Tibial nerve (tissue), 4 donors: Measurements from ENCODE around the gene DRAXIN. TPM values are rescaled to one million over a fixed set of nuclear protein-coding genes. Genes with fewer than 3 reads are reported as not detected.
A peak's percentile ranks its signal among the peaks of the same experiment; 100 is the strongest.

Experiments
- DNase-seq, 2 donors: peaks; one replicate each; pipeline ENCODE4 v3.0.0-alpha.2; 2019; ENCODE audit warnings: low spot score in 2 of 2
- H3K27ac ChIP-seq, 4 donors: fragments of 200-600 bp; sonication (generic) in 3 of 4; one replicate each; pipeline ENCODE4 v1.5.1; 2017 to 2019; ENCODE audit warnings: mild to moderate bottlenecking in 1 of 4
- H3K27me3 ChIP-seq, 2 donors: fragments of 200-600 bp; sonication (generic) in 1 of 2; one replicate each; pipeline versions ENCODE4 v1.5.1 to v1.6.0; 2017 to 2019
- H3K36me3 ChIP-seq, 3 donors: fragments of 200-600 bp; sonication (generic); one replicate each; pipeline ENCODE4 v1.5.1; 2018 to 2019
- H3K4me1 ChIP-seq, 4 donors: fragments of 200-600 bp; sonication (generic) in 3 of 4; one replicate each; pipeline ENCODE4 v1.5.1; 2017 to 2019
- H3K4me3 ChIP-seq, 4 donors: fragments of 200-600 bp; sonication (generic) in 3 of 4; one replicate each; pipeline ENCODE4 v1.5.1; 2017 to 2019; ENCODE audit warnings: mild to moderate bottlenecking in 1 of 4, moderate library complexity in 1 of 4
- H3K9me3 ChIP-seq, 4 donors: fragments of 200-600 bp; sonication (generic) in 3 of 4; one replicate each; pipeline ENCODE4 v1.5.1; 2017 to 2019
- EP300 ChIP-seq, 2 donors: sonication (generic); formaldehyde crosslinking; IDR thresholded peaks; one replicate each; pipeline ENCODE4 v1.6.1; 2017; ENCODE audit warnings: antibody characterized with exemption in 2 of 2, mild to moderate bottlenecking in 1 of 2
- POLR2A ChIP-seq, 2 donors: fragments of 450-650 bp; IDR thresholded peaks; one replicate each; pipeline ENCODE4 v1.6.1; 2017; ENCODE audit warnings: antibody characterized with exemption in 2 of 2, mild to moderate bottlenecking in 2 of 2, moderate library complexity in 2 of 2
- WGBS, 2 donors: methylation state at CpG; one replicate each; pipeline ENCODE4 v1.1.5; 2018; 5-methylcytosine and 5-hydroxymethylcytosine counted together
- total RNA-seq, 4 donors: library from RNA; depleted of rRNA; stranded (reverse); fragments of >200 nt; gene quantifications; one replicate each; pipeline ENCODE4 v1.1.0, GENCODE V29; 2016
- TF ChIP-seq, protein P1 (sequence below), 5 experiments: fragments of 200-600 bp in 3 of 5; fragments of 450-650 bp in 2 of 5; sonication (generic) in 3 of 5; IDR thresholded peaks; one replicate each; pipeline ENCODE4 v1.5.1; 2016 to 2019; ENCODE audit warnings: antibody characterized with exemption in 5 of 5, mild to moderate bottlenecking in 3 of 5, moderate library complexity in 2 of 5

DRAXIN gene
- total RNA-seq, 4 donors from 2014 or later: under 0.01 to 1.2 (median 0.20) TPM; not detected in 1

DNA sequence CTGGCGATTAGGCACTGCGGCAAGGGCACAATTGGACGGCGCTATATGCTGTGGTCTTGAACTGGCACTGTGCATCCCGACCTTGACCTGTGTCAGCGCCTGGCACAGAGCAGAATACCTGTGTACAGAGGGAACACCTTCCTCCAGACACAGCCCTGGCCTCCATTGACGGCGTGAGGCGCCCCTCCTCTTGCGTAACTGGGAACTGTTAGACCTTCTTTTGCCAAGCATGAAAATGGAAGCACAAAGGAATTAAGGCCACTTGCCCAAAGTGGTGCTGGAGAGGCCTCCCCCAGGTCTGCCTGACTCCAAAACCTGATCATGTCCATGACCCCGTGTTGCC lies 37.6 kb downstream of the DRAXIN start:
- Histone ChIP-seq H3K9me3 (no peaks in the 10 kb centered on the region), H3K4me3 (no peak overlapping the region), H3K27me3 (no peaks in the 10 kb centered on the region), H3K27ac (no peak overlapping the region), H3K36me3 (no peaks in the 10 kb centered on the region), H3K4me1 (peaks cover 0 to 44% (median 22%) of the 10 kb centered on the region in 4 donors)
- WGBS, 2 donors: 92 to 95% methylated on average over 11 of the region's 11 CpGs
- DNase-seq: no peak
- TF ChIP-seq EP300 (IDR thresholded peaks at IDR 0.05) (no peak), POLR2A (IDR thresholded peaks at IDR 0.05) (no peak)
- TF ChIP-seq, protein P1, sequence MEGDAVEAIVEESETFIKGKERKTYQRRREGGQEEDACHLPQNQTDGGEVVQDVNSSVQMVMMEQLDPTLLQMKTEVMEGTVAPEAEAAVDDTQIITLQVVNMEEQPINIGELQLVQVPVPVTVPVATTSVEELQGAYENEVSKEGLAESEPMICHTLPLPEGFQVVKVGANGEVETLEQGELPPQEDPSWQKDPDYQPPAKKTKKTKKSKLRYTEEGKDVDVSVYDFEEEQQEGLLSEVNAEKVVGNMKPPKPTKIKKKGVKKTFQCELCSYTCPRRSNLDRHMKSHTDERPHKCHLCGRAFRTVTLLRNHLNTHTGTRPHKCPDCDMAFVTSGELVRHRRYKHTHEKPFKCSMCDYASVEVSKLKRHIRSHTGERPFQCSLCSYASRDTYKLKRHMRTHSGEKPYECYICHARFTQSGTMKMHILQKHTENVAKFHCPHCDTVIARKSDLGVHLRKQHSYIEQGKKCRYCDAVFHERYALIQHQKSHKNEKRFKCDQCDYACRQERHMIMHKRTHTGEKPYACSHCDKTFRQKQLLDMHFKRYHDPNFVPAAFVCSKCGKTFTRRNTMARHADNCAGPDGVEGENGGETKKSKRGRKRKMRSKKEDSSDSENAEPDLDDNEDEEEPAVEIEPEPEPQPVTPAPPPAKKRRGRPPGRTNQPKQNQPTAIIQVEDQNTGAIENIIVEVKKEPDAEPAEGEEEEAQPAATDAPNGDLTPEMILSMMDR (IDR thresholded peaks at IDR 0.05): no peak

DNA sequence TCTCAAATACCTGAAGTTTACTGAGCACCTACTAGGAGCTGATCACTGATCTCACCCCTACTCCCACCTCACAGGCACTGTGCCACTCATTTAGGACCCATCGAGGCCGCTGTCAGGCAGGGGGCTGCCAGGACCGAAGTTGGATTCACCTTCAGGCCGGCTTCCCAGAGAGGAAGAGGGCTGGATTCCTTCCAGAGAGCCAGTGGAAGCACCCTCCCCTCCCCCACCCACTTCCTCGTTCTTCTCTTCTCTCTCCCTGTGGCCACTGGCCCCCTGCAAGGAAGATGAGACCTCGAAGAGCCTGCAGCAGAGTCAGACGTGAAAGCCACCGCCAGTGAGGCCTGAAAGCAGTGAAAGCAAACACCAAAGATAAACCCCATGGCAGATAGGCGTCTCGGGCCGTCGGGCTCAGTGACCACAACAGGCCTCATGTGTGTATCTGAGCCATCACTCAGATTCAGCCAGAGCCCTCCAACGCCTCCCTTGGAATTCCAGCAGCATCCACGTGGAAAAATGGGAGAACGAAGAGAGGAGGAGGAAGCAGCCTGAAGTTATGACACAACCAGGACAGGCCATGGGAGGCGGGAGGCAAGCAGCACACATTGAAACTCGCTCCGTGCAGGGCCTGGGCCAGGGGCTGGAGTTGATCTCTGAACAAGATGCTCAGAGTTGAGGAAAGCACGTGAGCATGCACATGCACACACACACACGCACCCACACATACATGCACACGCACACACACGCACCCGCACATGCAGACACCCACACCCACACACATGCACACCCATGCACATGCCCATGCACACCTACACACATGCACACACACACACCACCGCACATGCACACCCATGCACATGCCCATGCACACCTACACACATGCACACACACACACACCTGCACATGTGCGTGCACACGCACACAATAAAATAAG lies 38.3 kb downstream of the DRAXIN start:
- WGBS, 2 donors: 59 to 63% methylated on average over 26 of the region's 26 CpGs
- Histone ChIP-seq H3K27ac (peak overlapping the region in 1 of 4 donors; percentile 48), H3K36me3 (no peaks in the 10 kb centered on the region), H3K27me3 (no peaks in the 10 kb centered on the region), H3K4me3 (no peak overlapping the region), H3K9me3 (no peaks in the 10 kb centered on the region), H3K4me1 (peaks cover 0 to 44% (median 22%) of the 10 kb centered on the region in 4 donors)
- peak in 1 of 2 donors; percentile 36 for DNase-seq
- TF ChIP-seq EP300 (IDR thresholded peaks at IDR 0.05): no peak

DNA sequence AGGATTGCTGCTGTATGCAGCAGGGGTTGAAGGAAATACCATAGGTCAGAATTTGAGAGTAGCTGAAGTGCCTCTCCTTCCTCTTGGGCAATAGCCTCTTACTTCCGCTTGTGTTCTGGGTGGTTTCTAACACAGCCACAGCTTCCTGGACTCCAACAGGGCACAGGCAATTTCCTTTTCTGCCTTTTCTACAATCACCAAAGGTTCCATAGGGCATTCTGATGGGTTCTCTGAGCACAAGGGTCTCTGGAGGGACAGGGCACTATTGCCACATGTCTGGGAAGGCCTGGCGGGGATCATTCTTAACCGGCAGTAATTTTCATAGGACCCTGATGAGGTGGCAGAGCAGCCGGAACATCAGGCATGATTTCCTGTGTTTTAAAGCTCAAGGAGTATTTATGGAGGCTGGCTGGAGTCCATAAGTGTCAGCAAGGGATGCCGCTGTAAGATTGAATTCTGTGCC lies 39.0 kb downstream of the DRAXIN start:
- TF ChIP-seq EP300 (IDR thresholded peaks at IDR 0.05): peak in 1 of 2 donors; percentile 56
- TF ChIP-seq, protein P1 (IDR thresholded peaks at IDR 0.05): no peak
- Histone ChIP-seq H3K9me3 (no peaks in the 10 kb centered on the region), H3K27me3 (no peaks in the 10 kb centered on the region), H3K27ac (peak overlapping the region in 3 of 4 donors; percentile 79 to 97 (median 88)), H3K36me3 (no peaks in the 10 kb centered on the region), H3K4me3 (no peak overlapping the region), H3K4me1 (peaks cover 0 to 48% (median 24%) of the 10 kb centered on the region in 4 donors)
- no peak for DNase-seq
- WGBS, 2 donors: 36 to 56% methylated on average over 5 of the region's 5 CpGs

DNA sequence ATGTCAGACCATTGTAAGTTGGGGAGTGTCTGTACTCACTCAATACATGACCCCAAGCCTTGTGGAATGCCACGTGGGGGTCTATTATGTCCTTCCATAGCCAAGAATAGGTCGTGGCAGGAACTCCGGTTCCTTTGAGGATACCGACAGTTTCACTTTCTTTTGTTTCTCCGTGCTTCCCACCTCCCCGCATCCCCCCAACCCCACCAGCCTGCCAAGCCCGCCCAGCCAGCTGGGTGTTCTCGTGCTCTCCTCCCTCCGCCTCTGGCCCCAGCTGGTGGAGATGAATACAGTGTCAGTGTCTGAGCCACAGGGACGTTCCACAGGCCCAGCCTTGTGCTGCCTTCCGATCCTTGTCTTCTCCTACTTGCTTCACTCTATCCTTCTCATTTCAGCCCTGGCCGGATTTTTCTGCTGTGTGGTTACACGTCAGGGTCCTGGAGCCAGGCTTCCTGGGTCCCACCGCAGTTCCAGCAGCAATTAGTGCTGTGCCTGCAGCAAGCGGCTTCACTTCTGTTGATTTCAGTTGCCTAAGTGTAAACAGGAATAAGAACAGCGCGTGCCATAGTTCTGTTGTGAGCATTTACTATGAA lies 40.3 kb downstream of the DRAXIN start:
- peaks cover 0 to 57% (median 27%) of the 10 kb centered on the region in 4 donors for H3K4me1 ChIP-seq
- H3K27ac ChIP-seq: peak overlapping the region; percentile 79 to 97 (median 84)
- peak overlapping the region; percentile 13 to 51 (median 32) for H3K4me3 ChIP-seq
- peak; percentile 70 to 71 for DNase-seq
- no peaks in the 10 kb centered on the region for H3K9me3 ChIP-seq
- H3K36me3 ChIP-seq: no peaks in the 10 kb centered on the region
- whole genome bisulfite sequencing, 2 donors: 11% methylated on average over 16 to 17 of the region's 17 CpGs
- TF ChIP-seq POLR2A (IDR thresholded peaks at IDR 0.05) (peak in 1 of 2 donors; percentile 34), EP300 (IDR thresholded peaks at IDR 0.05) (peak; percentile 16 to 77)
- TF ChIP-seq, protein P1 (IDR thresholded peaks at IDR 0.05): peak in 1 of 5 experiments; percentile 11
- H3K27me3 ChIP-seq: no peaks in the 10 kb centered on the region

DNA sequence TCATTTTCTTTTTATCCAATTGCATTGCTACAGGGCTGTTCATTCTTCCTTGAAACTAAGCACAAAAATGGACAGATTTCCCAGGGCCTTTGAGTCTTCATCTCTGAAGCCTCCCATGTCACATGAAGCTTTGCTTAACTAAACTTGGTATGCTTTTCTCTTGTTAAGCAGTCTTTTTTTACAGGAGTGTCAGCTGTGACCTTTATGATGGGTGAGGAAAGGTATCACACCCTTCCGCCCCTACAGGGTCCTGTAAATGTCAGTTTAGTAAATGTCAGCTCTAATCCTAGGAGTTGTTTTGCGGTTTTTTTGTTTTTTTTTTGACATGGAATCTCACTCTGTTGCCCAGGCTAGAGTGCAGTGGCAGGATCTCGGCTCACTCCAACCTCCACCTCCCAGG lies 41.8 kb downstream of the DRAXIN start:
- TF ChIP-seq, protein P1 (IDR thresholded peaks at IDR 0.05): no peak
- no peak for TF ChIP-seq POLR2A (IDR thresholded peaks at IDR 0.05)
- TF ChIP-seq EP300 (IDR thresholded peaks at IDR 0.05): no peak
- 93% methylated on average over 3 of the region's 3 CpGs for WGBS, 2 donors
- H3K4me1 ChIP-seq: peaks cover 0 to 72% (median 39%) of the 10 kb centered on the region in 4 donors

More for the DNA sequence above, 41.8 kb downstream of the DRAXIN start:
- H3K36me3 ChIP-seq: no peaks in the 10 kb centered on the region
- H3K9me3 ChIP-seq: no peaks in the 10 kb centered on the region
- H3K27me3 ChIP-seq: no peaks in the 10 kb centered on the region
- H3K4me3 ChIP-seq: no peak overlapping the region
- DNase-seq: no peak
- H3K27ac ChIP-seq: peak overlapping the region in 3 of 4 donors; percentile 79 to 97 (median 88)
